Endothelial cell of umbilical vein (primary cell): Measurements from ENCODE around the gene TFF1. TPM values are rescaled to one million over a fixed set of nuclear protein-coding genes. Genes with fewer than 3 reads are reported as not detected.

Experiments used
- BruUV-seq: library from RNA; stranded (reverse); fragments of 400-500 nt; replicated peaks from 2 replicates; lab custom pipeline; 2021; lab: Mats Ljungman, UMichigan
- CTCF ChIA-PET: fragments of 300-600, 350-600 bp; sonication (Branson Sonifier 250); formaldehyde crosslinking; loops from one replicate; lab custom pipeline; 2021; ENCODE audit warnings: antibody characterized with exemption, inconsistent platforms; lab: Charles Lee
- POLR2A ChIA-PET: fragments of 300-600, 350-600 bp; sonication (Branson Sonifier 250); formaldehyde crosslinking; loops from one replicate; lab custom pipeline; 2021; ENCODE audit warnings: antibody characterized with exemption, inconsistent platforms; lab: Charles Lee
- DNase-seq: peaks from one replicate; pipeline ENCODE4 v3.0.0-alpha.2; 2011; ENCODE audit warnings: low read depth, low spot score
- FAIRE-seq: peaks from 2 replicates; lab custom pipeline; 2011; peaks lifted over from hg19 to GRCh38; lab: Jason Lieb, UNC
- H2AFZ ChIP-seq: 2 replicates; pipeline ENCODE4 v1.6.0; 2012; ENCODE audit warnings: low read depth, low read length, control low read depth, inconsistent platforms
- H3K27ac ChIP-seq: 2 replicates; pipeline ENCODE4 v1.5.1; 2011; ENCODE audit warnings: low read depth, mild to moderate bottlenecking, control low read depth, low read length, moderate library complexity; ENCODE audit not compliant: insufficient read depth
- H3K27me3 ChIP-seq, 2 experiments: 2 replicates each; pipeline versions ENCODE4 v1.6.0 to v1.6.1; 2011; ENCODE audit warnings: low read length in 2 of 2, mixed read lengths in 1 of 2; ENCODE audit not compliant: control insufficient read depth in 2 of 2, insufficient read depth in 2 of 2
- H3K36me3 ChIP-seq, 2 experiments: 2 replicates in 1 of 2; 3 replicates in 1 of 2; pipeline ENCODE4 v1.5.1; 2011; ENCODE audit warnings: low read length in 2 of 2, mild to moderate bottlenecking in 1 of 2, moderate library complexity in 1 of 2; ENCODE audit not compliant: control insufficient read depth in 2 of 2, insufficient read depth in 2 of 2; ENCODE audit errors: extremely low read depth in 1 of 2
- H3K4me1 ChIP-seq: 3 replicates; pipeline ENCODE4 v1.5.1; 2011; ENCODE audit warnings: mild to moderate bottlenecking, low read length; ENCODE audit not compliant: control insufficient read depth, insufficient read depth; ENCODE audit errors: extremely low read depth
- H3K4me2 ChIP-seq: 2 replicates; pipeline ENCODE4 v1.6.1; 2011; ENCODE audit warnings: low read length, control low read depth, mixed read lengths; ENCODE audit not compliant: insufficient read depth
- H3K4me3 ChIP-seq, 3 experiments: fragments of 200-600 bp in 1 of 3; sonication (generic), shearing (Covaris generic) in 1 of 3; replicated peaks in 1 of 3; 2 replicates each; pipeline ENCODE4 v1.5.1; 2011 to 2016; ENCODE audit warnings: control low read depth in 3 of 3, low read length in 3 of 3, mild to moderate bottlenecking in 2 of 3, inconsistent platforms in 1 of 3, low read depth in 1 of 3, moderate library complexity in 1 of 3; ENCODE audit not compliant: insufficient read depth in 1 of 3
- H3K79me2 ChIP-seq: 2 replicates; pipeline ENCODE4 v1.6.0; 2012; ENCODE audit warnings: low read length, inconsistent platforms; ENCODE audit not compliant: control insufficient read depth, insufficient read depth
- H3K9ac ChIP-seq: replicated peaks from 2 replicates; pipeline ENCODE3; 2011; ENCODE audit warnings: low read length, control low read depth; ENCODE audit not compliant: insufficient read depth; ENCODE audit errors: extremely low read depth
- H3K9me1 ChIP-seq: replicated peaks from 3 replicates; pipeline ENCODE4 v1.6.0; 2011; ENCODE audit warnings: mild to moderate bottlenecking, low read length; ENCODE audit not compliant: control insufficient read depth, insufficient read depth; ENCODE audit errors: extremely low read depth
- H3K9me3 ChIP-seq: replicated peaks from 2 replicates; pipeline ENCODE4 v1.5.1; 2012; ENCODE audit warnings: low read length, inconsistent platforms; ENCODE audit not compliant: control insufficient read depth, insufficient read depth
- H4K20me1 ChIP-seq: replicated peaks from 2 replicates; pipeline ENCODE3; 2011; ENCODE audit warnings: mild to moderate bottlenecking, low read length; ENCODE audit not compliant: control insufficient read depth, insufficient read depth; ENCODE audit errors: extremely low read depth
- EZH2 ChIP-seq: IDR thresholded peaks from 2 replicates; pipeline ENCODE4 v1.6.1; 2012; ENCODE audit warnings: borderline replicate concordance, low read depth, mild to moderate bottlenecking, moderate library complexity, low read length, inconsistent platforms; ENCODE audit not compliant: severe bottlenecking
- FOS ChIP-seq: IDR thresholded peaks from 2 replicates; pipeline ENCODE4 v1.6.1; 2011; ENCODE audit warnings: mild to moderate bottlenecking, low read length, moderate library complexity, borderline replicate concordance; ENCODE audit not compliant: insufficient read depth
- GATA2 ChIP-seq: IDR thresholded peaks from 2 replicates; pipeline ENCODE4 v1.7.0; 2011; ENCODE audit warnings: low read depth, mild to moderate bottlenecking, moderate library complexity, mixed read lengths, low read length; ENCODE audit not compliant: insufficient read length, insufficient read depth
- MYC ChIP-seq: IDR thresholded peaks from one replicate; pipeline ENCODE4 v1.6.1; 2011; ENCODE audit warnings: mild to moderate bottlenecking, low read depth, low read length
- POLR2A ChIP-seq: IDR thresholded peaks from 2 replicates; pipeline ENCODE4 v1.6.1; 2012; ENCODE audit warnings: low read depth, mild to moderate bottlenecking, control low read depth, low read length
- dilution Hi-C: fragments of 300-500 bp; cut with MboI; formaldehyde crosslinking; loops from one replicate; pipeline ENCODE4 v1.15.0; 2019; ENCODE audit warnings: low sequenced_read_pairs; ENCODE audit not compliant: extremely low pct_ligation_motif_present
- intact Hi-C: fragments of 100-400 bp; cut with micrococcal nuclease; formaldehyde crosslinking; loops from one replicate; pipeline ENCODE4 v1.10.0; 2022
- polyA plus RNA-seq, 4 experiments: library from polyadenylated mRNA; depleted of rRNA in 3 of 4; stranded (reverse) in 3 of 4; unstranded in 1 of 4; fragments of >200 nt; gene quantifications; 2 replicates each; pipeline versions ENCODE4 v1.2.1 to v1.2.3, GENCODE V29; 2011 to 2012; ENCODE audit warnings: missing spikeins in 1 of 4
- total RNA-seq: library from RNA; stranded (reverse); gene quantifications from 2 replicates; pipeline ENCODE4 v1.2.3, GENCODE V29; 2021

Gene TFF1
- total and polyA plus RNA-seq, 2 donors (not counting 3 experiments of a cell fraction or from before 2014, with no cell fraction given), result not detected

DNA sequence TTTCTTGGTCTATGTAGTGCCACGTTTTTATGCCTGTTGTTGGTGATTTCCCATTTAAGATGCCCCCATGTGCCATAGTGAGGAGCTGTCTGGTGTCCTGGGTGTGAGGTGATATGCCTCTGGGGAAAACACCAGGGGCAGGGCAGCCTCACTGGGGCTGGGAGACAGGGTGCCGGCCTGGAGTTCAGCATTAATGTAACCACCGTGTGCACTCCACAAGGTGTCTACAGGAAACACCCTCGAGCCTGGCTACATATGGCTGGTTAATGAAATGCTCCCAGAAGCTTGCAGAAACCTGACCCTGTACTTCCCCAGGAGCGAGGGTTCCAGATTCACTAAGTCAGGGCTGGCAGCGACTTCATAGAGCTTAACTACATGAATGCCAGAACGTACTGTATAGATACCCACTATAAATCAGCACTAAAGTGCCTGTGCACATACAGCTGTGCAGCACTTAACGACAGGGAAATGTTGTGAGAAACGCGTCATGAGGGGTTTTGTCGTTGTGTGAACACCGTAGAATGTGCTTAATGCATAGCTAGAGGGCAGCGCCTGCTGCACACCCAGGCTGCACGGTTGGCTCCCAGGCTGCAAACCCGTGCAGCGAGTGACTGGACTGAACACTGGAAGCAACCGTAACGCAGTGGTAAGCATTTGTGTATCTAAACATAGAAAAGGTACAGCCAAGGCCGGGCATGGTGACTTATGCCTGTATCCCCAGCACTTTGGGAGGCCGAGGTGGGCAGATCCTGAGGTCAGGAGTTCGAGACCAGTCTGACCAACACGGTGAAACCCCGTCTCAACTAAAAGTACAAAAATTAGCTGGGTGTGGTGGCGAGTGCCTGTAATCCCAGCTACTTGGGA, 25.9 kb downstream of the TFF1 start:
- TF ChIP-seq EZH2, result no peak
- no peak for TF ChIP-seq FOS
- TF ChIP-seq POLR2A, result no peak
- H4K20me1 ChIP-seq, result no peaks in the 10 kb centered on the region

DNA sequence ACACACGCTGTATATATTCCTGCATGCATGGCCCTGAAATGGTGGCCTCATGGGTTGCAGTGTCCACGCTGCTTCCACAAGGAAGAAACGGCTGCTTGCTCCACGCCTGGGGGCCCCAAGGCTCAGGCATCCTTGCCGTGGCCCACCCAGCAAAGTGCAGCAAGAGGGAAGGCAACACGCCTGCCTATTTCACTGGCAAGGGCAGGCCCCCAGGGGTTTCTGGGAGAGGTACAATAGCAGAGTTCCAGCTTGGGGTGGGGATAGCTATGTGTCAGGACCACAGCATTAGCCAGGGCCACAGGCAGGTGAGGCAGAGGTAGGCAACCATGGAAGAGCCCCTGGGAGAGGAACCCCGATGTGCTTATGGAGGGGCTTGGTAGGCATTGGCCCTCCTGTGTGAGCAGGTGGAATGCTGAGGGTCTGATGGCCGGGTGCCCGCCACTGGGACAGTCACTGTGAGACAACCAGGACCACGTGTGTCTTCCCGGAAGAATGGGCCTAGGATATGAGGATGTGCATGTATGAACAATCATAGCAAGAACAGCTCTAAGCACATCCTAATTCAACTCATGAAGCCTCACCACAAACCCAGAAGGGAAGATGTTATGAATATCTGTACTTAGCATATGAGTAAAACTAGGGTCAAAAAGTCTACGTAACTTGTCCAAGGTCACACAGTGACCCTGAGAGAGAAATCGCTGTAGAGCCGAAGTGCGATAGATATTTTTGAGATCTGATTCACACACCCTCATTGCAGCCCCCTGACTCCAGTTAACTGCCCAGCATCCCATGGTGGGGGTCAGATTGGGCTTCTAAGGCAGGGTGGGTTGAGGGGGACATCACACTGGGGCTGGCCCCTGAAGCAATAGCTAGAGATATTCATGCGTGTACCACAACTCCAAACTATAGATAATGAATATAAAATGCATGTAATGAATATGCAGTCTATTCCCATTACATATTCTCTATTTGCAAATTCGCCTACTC, 27.3 kb downstream of the TFF1 start:
- no peak for DNase-seq
- H3K9me1 ChIP-seq, result no peaks in the 10 kb centered on the region
- ChIA-PET CTCF (interaction anchor here (0.8 to 2.0 kb wide), 12 partner anchors 10 to 193 kb away, joined by 3 to 10 read pairs (median 3); no protein-coding TSS in a partner anchor), POLR2A (no interaction called here)
- BruUV-seq, result no TSS peak
- H3K27ac ChIP-seq, result no peak overlapping the region
- H3K9me3 ChIP-seq, result no peaks in the 10 kb centered on the region
- no peaks in the 10 kb centered on the region for H4K20me1 ChIP-seq
- H3K36me3 ChIP-seq, result no peaks in the 10 kb centered on the region
- H3K27me3 ChIP-seq, result peaks cover 10 to 32% of the 10 kb centered on the region in 2 experiments
- no peaks in the 10 kb centered on the region for H3K4me1 ChIP-seq
- no peak overlapping the region for H3K4me2 ChIP-seq
- intact Hi-C loops, result loop anchor here (1.0 to 10.0 kb wide), 2 partner anchors 111 to 194 kb away; no protein-coding TSS in a partner anchor
- TF ChIP-seq GATA2 (no peak), MYC (no peak)
- no peak overlapping the region for H3K9ac ChIP-seq
- no peak overlapping the region for H3K4me3 ChIP-seq
- no peak for FAIRE-seq
- H2AFZ ChIP-seq, result no peak overlapping the region
- dilution Hi-C loops, result no loop called here
- no peaks in the 10 kb centered on the region for H3K79me2 ChIP-seq

More for the DNA sequence above, 25.9 kb downstream of the TFF1 start:
- H2AFZ ChIP-seq, result no peak overlapping the region
- H3K36me3 ChIP-seq, result no peaks in the 10 kb centered on the region
- no peak overlapping the region for H3K4me3 ChIP-seq
- ChIA-PET CTCF (interaction anchor here (0.8 to 3.1 kb wide), 3 partner anchors 15 to 195 kb away, joined by 3 to 10 read pairs (median 4); no protein-coding TSS in a partner anchor), POLR2A (no interaction called here)
- no peaks in the 10 kb centered on the region for H3K4me1 ChIP-seq
- intact Hi-C loops (no loop called here), dilution Hi-C loops (no loop called here)
- BruUV-seq, result no TSS peak
- no peaks in the 10 kb centered on the region for H3K79me2 ChIP-seq
- H3K9me3 ChIP-seq, result no peaks in the 10 kb centered on the region
- H3K27me3 ChIP-seq, result peaks cover 8 to 24% of the 10 kb centered on the region in 2 experiments
- no peak overlapping the region for H3K4me2 ChIP-seq
- no peak for DNase-seq
- H3K27ac ChIP-seq, result no peak overlapping the region
- no peak overlapping the region for H3K9ac ChIP-seq
- H3K9me1 ChIP-seq, result no peaks in the 10 kb centered on the region
- no peak for FAIRE-seq
